GM12875 (cell line): ENCODE results near the gene IGF2BP2.
"Not testable (repeated sequence)": the region's sequence is repeated elsewhere in the genome, so short reads cannot be mapped to it uniquely, and the experiment has no call there.

ENCODE experiments used
- H3K4me3 ChIP-seq: one replicate; pipeline ENCODE4 v1.5.1; 2011; ENCODE audit warnings: low read depth, low read length, control low read depth
- CTCF ChIP-seq: IDR thresholded peaks from 2 replicates; pipeline ENCODE4 v1.5.1; 2011; ENCODE audit warnings: low read depth, mild to moderate bottlenecking, control low read depth, inconsistent platforms, low read length, moderate library complexity, borderline replicate concordance; ENCODE audit not compliant: insufficient read depth

IGF2BP2 gene

DNA sequence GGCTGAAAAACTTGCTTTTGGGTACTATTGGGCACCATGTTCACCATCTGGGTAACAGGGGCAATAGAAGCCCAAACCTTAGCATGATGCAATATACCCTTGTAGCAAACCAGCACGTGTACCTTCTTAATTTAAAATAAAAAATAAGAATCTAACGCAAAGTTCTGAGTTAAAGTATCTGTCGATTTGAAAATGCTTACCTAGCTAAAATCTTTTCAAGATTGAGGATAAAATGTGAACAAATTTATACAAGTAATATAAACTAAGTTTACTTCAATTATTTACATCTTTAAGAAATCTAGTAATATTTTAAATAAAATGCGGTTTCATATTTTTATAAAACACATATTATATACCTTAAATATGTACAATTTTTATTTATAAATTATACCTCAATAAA lies 38.1 kb upstream of the IGF2BP2 start:
- no peak overlapping the region for H3K4me3 ChIP-seq

DNA sequence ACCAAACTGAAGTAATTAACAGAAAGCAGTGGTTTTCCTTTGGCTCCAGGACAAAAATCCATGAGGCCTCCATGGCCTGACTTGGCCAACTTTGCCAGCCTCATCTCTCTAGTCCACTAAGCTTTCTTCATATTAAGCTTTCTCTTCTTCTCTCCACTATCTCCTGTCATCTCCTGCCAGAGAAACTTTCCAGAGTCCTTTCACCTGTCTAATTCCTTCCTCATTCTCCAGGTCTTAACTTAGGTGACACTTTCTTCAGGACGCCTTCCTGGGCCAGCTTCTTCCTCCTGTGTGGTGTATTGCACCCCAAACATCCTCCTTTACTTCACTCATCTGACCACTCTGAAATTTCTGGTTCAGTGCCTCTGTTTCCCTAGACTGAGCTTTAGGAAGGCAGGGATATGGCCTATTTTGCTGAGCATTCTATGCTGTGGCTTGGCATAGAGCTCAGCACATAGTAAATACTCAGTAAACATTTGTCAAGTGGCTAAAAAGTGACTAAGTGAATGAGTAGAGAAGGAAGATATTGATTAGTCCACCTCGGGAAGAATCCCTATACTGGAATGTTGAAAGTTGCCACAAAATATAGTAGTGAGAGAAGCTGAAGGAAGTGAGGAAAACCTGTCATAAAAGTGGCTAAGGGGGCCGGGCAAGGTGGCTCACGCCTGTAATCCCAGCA lies 34.6 kb upstream of the IGF2BP2 start:
- TF ChIP-seq CTCF = no peak
- no peak overlapping the region for H3K4me3 ChIP-seq

More for the DNA sequence above, 38.1 kb upstream of the IGF2BP2 start:
- TF ChIP-seq CTCF = no peak

DNA sequence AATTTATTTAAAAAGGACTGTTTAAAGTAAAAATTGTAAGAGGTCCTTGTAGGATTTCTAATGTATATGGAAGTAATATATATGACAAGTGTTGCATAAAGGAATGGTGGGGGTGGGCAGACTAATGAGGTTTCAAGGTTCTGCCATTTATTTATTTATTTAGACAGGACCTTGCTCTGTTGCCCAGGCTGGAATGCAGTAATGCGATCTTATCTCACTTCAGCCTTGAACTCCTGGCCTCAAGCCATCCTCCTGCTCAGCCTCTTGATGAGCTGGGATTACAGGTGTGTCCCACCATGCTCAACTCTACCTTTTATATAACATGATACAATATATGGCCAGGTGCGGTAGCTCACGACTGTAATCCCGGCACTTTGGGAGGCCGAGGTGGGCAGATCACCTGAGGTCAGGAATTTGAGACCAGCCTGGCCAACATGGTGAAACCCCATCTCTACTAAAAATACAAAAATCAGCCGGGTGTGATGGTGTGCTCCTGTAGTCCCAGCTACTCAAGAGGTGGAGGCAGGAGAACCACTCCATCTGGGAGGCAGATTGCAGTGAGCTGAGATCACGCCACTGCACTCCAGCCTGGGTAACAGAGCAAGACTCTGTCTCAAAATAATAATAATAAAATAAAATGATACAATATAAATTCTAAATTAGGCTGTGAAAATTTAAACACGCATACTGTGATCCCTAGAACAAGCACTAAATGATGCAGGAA lies 33.8 kb upstream of the IGF2BP2 start:
- TF ChIP-seq CTCF = no peak
- H3K4me3 ChIP-seq = no peak overlapping the region

- no peak for TF ChIP-seq CTCF
- H3K4me3 ChIP-seq = no peak overlapping the region
Observed at GRCh38 chr3:185857208-185857607, 32.4 kb upstream of the IGF2BP2 start.

DNA sequence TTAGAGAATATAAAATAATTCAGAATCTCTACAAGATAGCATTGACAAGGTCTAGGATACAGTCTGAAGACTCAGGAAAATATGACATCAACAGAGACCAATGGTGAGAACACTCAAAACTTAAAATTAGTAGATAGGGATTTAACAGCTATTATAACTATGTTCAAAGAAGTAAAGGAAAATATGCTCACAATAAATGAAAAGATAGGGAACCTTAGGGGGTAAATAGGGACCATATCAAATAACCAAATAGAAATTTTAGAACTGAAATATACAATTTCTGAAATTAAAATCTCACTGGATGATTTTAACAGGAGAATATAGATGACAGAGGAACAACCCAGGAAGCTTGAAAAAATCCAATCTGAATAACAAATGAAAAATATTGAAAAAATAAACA lies 31.8 kb upstream of the IGF2BP2 start:
- H3K4me3 ChIP-seq = no peak overlapping the region
- TF ChIP-seq CTCF = no peak

GRCh38 chr3:185853771-185854170 lies 28.9 kb upstream of the IGF2BP2 start:
- not testable (repeated sequence) for H3K4me3 ChIP-seq

DNA sequence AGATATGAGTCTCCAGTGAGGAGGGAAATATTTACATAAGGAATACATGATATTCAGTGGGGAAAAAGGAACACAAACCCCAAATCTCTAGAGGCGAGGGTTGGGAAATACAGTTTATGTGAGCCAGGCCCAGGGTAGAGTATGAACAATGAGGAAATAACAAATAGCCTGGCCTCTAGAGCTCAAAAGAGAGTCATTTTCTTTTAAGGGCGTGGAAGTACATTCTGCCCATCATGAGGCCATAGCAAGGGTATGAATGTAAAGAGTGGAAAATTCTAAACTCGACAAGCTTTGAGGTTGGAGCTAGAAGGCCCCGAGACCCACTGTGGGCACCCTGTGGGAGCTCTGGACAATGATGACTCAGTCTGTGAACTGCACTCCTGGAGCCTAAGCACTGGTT lies 27.8 kb upstream of the IGF2BP2 start:
- no peak for TF ChIP-seq CTCF
- no peak overlapping the region for H3K4me3 ChIP-seq

- no peak for TF ChIP-seq CTCF
- H3K4me3 ChIP-seq = no peak overlapping the region
Observed at GRCh38 chr3:185851959-185852358, 27.1 kb upstream of the IGF2BP2 start.
